ENCODE results near the gene BFSP2. TPM values are rescaled to one million over a fixed set of nuclear protein-coding genes. Genes with fewer than 3 reads are reported as not detected.

The BFSP2 gene
- total RNA-seq, 1 experiment from 2014 or later: not detected

GRCh38 chr3:133408961-133409360 is 9.1 kb downstream of the BFSP2 start:
- Mint-ChIP-seq H3K27ac (ENCODE audit: low read depth, unreplicated experiment) (no peak overlapping the region), H3K9me3 (ENCODE audit: unreplicated experiment) (no peaks in the 10 kb centered on the region), H3K36me3 (ENCODE audit: insufficient read depth, unreplicated experiment) (no peaks in the 10 kb centered on the region), H3K4me3 (ENCODE audit: unreplicated experiment) (no peak overlapping the region), H3K27me3 (ENCODE audit: insufficient read depth, unreplicated experiment) (peaks cover 69% of the 10 kb centered on the region), H3K4me1 (ENCODE audit: insufficient read depth, unreplicated experiment) (no peaks in the 10 kb centered on the region)
- ChIA-PET POLR2A (interaction anchor here (1.0 kb wide), 1 partner anchor 18 kb away, joined by 3 read pairs; no protein-coding TSS in a partner anchor), CTCF (interaction anchor here (1.1 to 2.0 kb wide), 3 partner anchors 9 to 22 kb away, joined by 3 to 11 read pairs (median 3); partner anchors contain the start of gene BFSP2)
- intact Hi-C loops (cut with micrococcal nuclease): no loop called here
- no peak for DNase-seq (ENCODE audit: unreplicated experiment)
- no peak for TF ChIP-seq CTCF (IDR thresholded peaks at IDR 0.05; ENCODE audit: unreplicated experiment)
- BruUV-seq (replicated peaks): no TSS peak

- intact Hi-C loops (cut with micrococcal nuclease): no loop called here
- Mint-ChIP-seq H3K27me3 (ENCODE audit: insufficient read depth, unreplicated experiment) (peaks cover 69% of the 10 kb centered on the region), H3K4me3 (ENCODE audit: unreplicated experiment) (no peak overlapping the region), H3K4me1 (ENCODE audit: insufficient read depth, unreplicated experiment) (no peaks in the 10 kb centered on the region), H3K36me3 (ENCODE audit: insufficient read depth, unreplicated experiment) (no peaks in the 10 kb centered on the region), H3K27ac (ENCODE audit: low read depth, unreplicated experiment) (no peak overlapping the region), H3K9me3 (ENCODE audit: unreplicated experiment) (no peaks in the 10 kb centered on the region)
- TF ChIP-seq CTCF (IDR thresholded peaks at IDR 0.05; ENCODE audit: unreplicated experiment): no peak
- DNase-seq (ENCODE audit: unreplicated experiment): no peak
- ChIA-PET CTCF (interaction anchor here (0.5 to 2.5 kb wide), 5 partner anchors 11 to 1258 kb away, joined by 3 to 11 read pairs (median 4); no protein-coding TSS in a partner anchor), POLR2A (interaction anchor here (0.8 kb wide), 1 partner anchor 9 kb away, joined by 4 read pairs; no protein-coding TSS in a partner anchor)
- no TSS peak for BruUV-seq (replicated peaks)
Measured at GRCh38 chr3:133410191-133410892, 10.5 kb downstream of the BFSP2 start.

- Mint-ChIP-seq H3K27ac (ENCODE audit: low read depth, unreplicated experiment) (no peak overlapping the region), H3K27me3 (ENCODE audit: insufficient read depth, unreplicated experiment) (peaks cover 54% of the 10 kb centered on the region), H3K9me3 (ENCODE audit: unreplicated experiment) (no peaks in the 10 kb centered on the region), H3K4me3 (ENCODE audit: unreplicated experiment) (no peak overlapping the region), H3K4me1 (ENCODE audit: insufficient read depth, unreplicated experiment) (no peaks in the 10 kb centered on the region), H3K36me3 (ENCODE audit: insufficient read depth, unreplicated experiment) (no peaks in the 10 kb centered on the region)
- no TSS peak for BruUV-seq (replicated peaks)
- CTCF ChIA-PET: interaction anchor here (0.9 to 2.5 kb wide), 4 partner anchors 10 to 682 kb away, joined by 3 to 11 read pairs (median 4); no protein-coding TSS in a partner anchor
- no peak for TF ChIP-seq CTCF (IDR thresholded peaks at IDR 0.05; ENCODE audit: unreplicated experiment)
- intact Hi-C loops (cut with micrococcal nuclease): no loop called here
- no peak for DNase-seq (ENCODE audit: unreplicated experiment)
- POLR2A ChIA-PET: no interaction called here
Measured at GRCh38 chr3:133412183-133413132, 12.6 kb downstream of the BFSP2 start.

Data from MCF 10A (cell line).